ENCODE data around the gene COL13A1. TPM values are rescaled to one million over a fixed set of nuclear protein-coding genes. Genes with fewer than 3 reads are reported as not detected.

COL13A1 gene
- total and polyA plus RNA-seq, 11 donors: 1.0 to 4.0 (median 1.7) TPM

DNA sequence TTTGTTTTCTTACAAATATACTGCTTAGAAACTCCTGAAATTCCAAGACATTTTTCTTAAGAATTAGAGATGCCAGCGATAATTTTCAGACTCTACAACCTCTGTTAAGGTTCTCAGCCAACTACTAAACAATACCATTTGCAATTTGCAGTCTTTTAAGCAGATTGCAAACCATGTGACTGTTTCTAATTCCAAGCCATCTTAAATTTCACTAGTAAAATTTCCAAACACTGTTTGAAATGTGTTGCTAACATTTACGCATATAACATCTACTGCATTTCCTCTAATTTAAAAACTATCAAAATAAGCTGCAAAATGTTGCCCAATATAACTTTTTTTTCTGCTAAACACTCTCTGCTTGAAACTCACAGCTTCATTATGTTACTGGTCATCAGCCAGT, 194.9 kb downstream of the COL13A1 start:
- H3K9me3 ChIP-seq: no peaks in the 10 kb centered on the region
- no peak for TF ChIP-seq POLR2A (IDR thresholded peaks at IDR 0.05)
- TF ChIP-seq, protein P1, sequence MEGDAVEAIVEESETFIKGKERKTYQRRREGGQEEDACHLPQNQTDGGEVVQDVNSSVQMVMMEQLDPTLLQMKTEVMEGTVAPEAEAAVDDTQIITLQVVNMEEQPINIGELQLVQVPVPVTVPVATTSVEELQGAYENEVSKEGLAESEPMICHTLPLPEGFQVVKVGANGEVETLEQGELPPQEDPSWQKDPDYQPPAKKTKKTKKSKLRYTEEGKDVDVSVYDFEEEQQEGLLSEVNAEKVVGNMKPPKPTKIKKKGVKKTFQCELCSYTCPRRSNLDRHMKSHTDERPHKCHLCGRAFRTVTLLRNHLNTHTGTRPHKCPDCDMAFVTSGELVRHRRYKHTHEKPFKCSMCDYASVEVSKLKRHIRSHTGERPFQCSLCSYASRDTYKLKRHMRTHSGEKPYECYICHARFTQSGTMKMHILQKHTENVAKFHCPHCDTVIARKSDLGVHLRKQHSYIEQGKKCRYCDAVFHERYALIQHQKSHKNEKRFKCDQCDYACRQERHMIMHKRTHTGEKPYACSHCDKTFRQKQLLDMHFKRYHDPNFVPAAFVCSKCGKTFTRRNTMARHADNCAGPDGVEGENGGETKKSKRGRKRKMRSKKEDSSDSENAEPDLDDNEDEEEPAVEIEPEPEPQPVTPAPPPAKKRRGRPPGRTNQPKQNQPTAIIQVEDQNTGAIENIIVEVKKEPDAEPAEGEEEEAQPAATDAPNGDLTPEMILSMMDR (IDR thresholded peaks at IDR 0.05): no peak
- ATAC-seq (no peak), DNase-seq (no peak)
- intact Hi-C loops (cut with DNase I): no loop called here
- no peaks in the 10 kb centered on the region for H3K27me3 ChIP-seq
- WGBS, 4 donors: 84 to 89% (median 86%) methylated on average over 2 of the region's 2 CpGs
- no peaks in the 10 kb centered on the region for H3K4me1 ChIP-seq
- no peak overlapping the region for H3K4me3 ChIP-seq
- H3K27ac ChIP-seq: no peak overlapping the region
- no peaks in the 10 kb centered on the region for H3K36me3 ChIP-seq

DNA sequence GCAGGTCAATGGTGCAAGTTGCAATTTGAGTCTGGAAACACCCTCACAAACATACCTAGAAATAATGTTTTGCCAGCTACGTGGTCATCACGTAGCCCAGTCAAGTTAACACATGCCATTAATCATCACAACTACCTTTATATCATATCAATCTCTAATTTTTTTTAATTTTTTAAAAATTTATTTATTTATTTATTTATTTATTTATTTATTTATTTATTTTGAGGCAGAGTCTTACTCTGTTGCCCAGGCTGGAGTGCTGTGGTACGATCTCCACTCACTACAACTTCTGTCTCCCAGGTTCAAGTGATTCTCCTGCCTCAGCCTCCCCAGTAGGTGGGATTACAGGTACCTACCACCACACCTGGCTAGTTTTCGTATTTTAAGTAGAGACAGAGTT, 198.6 kb downstream of the COL13A1 start:
- Histone ChIP-seq H3K27ac (no peak overlapping the region), H3K36me3 (no peaks in the 10 kb centered on the region), H3K27me3 (peaks cover 0 to 5% (median 0%) of the 10 kb centered on the region in 9 donors), H3K4me1 (no peaks in the 10 kb centered on the region), H3K4me3 (no peak overlapping the region), H3K9me3 (no peaks in the 10 kb centered on the region)
- intact Hi-C loops (cut with DNase I): no loop called here
- no peak for ATAC-seq
- WGBS, 4 donors: 94 to 96% (median 95%) methylated on average over 4 of the region's 4 CpGs
- no peak for TF ChIP-seq POLR2A (IDR thresholded peaks at IDR 0.05)
- TF ChIP-seq, protein P1 (IDR thresholded peaks at IDR 0.05): no peak
- no peak for DNase-seq

DNA sequence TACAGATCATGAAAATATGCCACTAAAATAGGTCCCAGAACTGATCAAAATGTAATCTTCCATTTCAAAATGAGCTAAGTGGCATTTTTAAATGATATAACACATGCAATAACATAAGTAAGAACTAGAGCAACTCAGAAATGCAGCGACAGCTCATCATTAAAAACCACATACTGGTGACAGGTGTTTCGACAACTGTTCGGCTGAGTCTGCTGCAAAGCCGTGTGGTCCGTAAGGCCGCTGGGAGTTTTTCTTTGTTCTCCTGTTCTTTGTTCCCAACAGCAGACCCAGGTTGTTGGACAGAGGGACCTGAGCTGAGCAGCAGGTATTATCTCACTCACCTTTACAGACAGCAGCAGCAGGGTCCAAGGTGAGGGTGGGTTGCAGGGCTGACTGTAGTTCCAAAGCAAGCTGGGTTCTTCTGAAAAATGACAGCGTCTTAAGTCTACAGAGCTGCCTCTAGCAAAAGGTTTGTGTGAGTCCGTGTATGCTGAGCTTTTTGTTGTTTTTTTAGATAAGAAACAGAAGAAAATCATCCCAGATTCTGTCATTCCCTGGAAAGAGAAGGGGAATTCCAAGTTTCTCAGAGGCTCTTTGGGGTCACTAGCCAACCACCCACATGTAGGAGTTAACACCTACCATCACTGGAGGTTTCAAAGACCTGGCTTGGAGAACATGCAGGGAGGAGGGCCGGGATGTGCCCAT, 205.6 kb downstream of the COL13A1 start:
- Histone ChIP-seq H3K36me3 (no peaks in the 10 kb centered on the region), H3K27me3 (peaks cover 0 to 16% (median 0%) of the 10 kb centered on the region in 9 donors), H3K4me3 (no peak overlapping the region), H3K4me1 (no peaks in the 10 kb centered on the region), H3K9me3 (peaks cover 0 to 2% (median 0%) of the 10 kb centered on the region in 12 donors), H3K27ac (no peak overlapping the region)
- TF ChIP-seq POLR2A (IDR thresholded peaks at IDR 0.05): no peak
- TF ChIP-seq, protein P1 (IDR thresholded peaks at IDR 0.05): no peak
- intact Hi-C loops (cut with DNase I): no loop called here
- ATAC-seq (no peak), DNase-seq (no peak)
- 77 to 84% (median 80%) methylated on average over 8 to 9 of the region's 9 CpGs for WGBS, 4 donors

Other genes with a start within 250 kb of the COL13A1 start
- gene NEUROG3, start 228.5 kb upstream of the COL13A1 start, total RNA-seq: not detected
- not detected for gene NEUROG3, start 228.5 kb upstream of the COL13A1 start, polyA plus RNA-seq
- gene FAM241B, start 171.7 kb upstream of the COL13A1 start, total RNA-seq: 1 to 10 TPM in 7 of 9 donors, under 1 TPM in 2; 0.64 to 7.8 (median 4.5) TPM
- gene FAM241B, start 171.7 kb upstream of the COL13A1 start, polyA plus RNA-seq: 1 to 10 TPM; 2.7 to 5.3 TPM